ENCODE data around the gene HERC5.

The HERC5 gene

DNA sequence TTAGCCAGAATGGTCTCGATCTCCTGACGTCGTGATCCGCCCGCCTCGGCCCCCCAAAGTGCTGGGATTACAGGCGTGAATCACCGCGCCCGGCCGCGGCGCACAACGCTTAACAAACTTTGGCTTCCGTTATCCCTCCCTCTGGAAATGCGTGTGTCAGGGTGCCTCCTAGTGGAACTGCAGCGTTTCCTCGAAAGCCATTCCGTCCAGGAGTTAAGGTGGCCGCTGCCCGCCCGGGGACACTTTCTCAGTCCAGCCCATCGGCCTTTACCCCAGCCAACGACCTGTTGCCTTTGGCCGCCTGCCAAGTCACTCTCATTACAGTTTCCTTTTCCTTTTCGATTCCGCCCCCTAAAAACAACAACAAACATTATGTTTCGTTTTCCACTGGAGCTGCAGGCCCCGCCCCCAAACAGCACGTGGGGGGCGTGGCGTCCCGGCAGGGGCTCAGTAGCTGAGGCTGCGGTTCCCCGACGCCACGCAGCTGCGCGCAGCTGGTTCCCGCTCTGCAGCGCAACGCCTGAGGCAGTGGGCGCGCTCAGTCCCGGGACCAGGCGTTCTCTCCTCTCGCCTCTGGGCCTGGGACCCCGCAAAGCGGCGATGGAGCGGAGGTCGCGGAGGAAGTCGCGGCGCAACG, at the start of gene HERC5:
Gene HERC5, plus strand, starts transcription at position 450 of the 637 bp plus-strand sequence. Its CDS starts 151 bp downstream, at position 601.
- H3K4me1 ChIP-seq, result peaks cover 25% of the 10 kb centered on the region
- no peaks in the 10 kb centered on the region for H3K36me3 ChIP-seq
- TF ChIP-seq Cebpa-rat (IDR thresholded peaks at IDR 0.05), result 0 out of 2 replicates have a peak, but pooled peaks have one; percentile 6
- H3K9me3 ChIP-seq, result peaks cover 13% of the 10 kb centered on the region; the same call in 1 of the 2 replicates
- H3K27ac ChIP-seq, result peak within 1 kb of the TSS; percentile 81
- H3K4me2 ChIP-seq, result peak within 1 kb of the TSS; percentile 90
- peak within 1 kb of the TSS; percentile 79 for H3K4me3 ChIP-seq
- H4K20me1 ChIP-seq, result no peaks in the 10 kb centered on the region
- H3K9ac ChIP-seq, result peak within 1 kb of the TSS; percentile 78
- peaks cover 22% of the 10 kb centered on the region for H3K27me3 ChIP-seq

GRCh38 chr4:88409206-88409605, 47.7 kb upstream of the HERC5 start:
- H3K27ac ChIP-seq, result no peak overlapping the region

GRCh38 chr4:88409789-88410188, 47.1 kb upstream of the HERC5 start:
- H3K4me3 ChIP-seq, result no peak overlapping the region
- H3K36me3 ChIP-seq, result no peaks in the 10 kb centered on the region
- H3K27me3 ChIP-seq, result no peaks in the 10 kb centered on the region
- no peak overlapping the region for H3K4me2 ChIP-seq
- no peak for TF ChIP-seq Cebpa-rat (IDR thresholded peaks at IDR 0.05)
- no peaks in the 10 kb centered on the region for H3K9me3 ChIP-seq
- H3K9ac ChIP-seq, result no peak overlapping the region
- no peak overlapping the region for H3K27ac ChIP-seq
- H3K4me1 ChIP-seq, result no peaks in the 10 kb centered on the region
- H4K20me1 ChIP-seq, result no peaks in the 10 kb centered on the region

More at GRCh38 chr4:88409206-88409605, 47.7 kb upstream of the HERC5 start:
- Histone ChIP-seq H3K4me3 (no peak overlapping the region), H4K20me1 (no peaks in the 10 kb centered on the region), H3K9ac (no peak overlapping the region), H3K9me3 (no peaks in the 10 kb centered on the region), H3K4me1 (no peaks in the 10 kb centered on the region), H3K4me2 (no peak overlapping the region), H3K36me3 (no peaks in the 10 kb centered on the region), H3K27me3 (no peaks in the 10 kb centered on the region)
- TF ChIP-seq Cebpa-rat (IDR thresholded peaks at IDR 0.05), result no peak

DNA sequence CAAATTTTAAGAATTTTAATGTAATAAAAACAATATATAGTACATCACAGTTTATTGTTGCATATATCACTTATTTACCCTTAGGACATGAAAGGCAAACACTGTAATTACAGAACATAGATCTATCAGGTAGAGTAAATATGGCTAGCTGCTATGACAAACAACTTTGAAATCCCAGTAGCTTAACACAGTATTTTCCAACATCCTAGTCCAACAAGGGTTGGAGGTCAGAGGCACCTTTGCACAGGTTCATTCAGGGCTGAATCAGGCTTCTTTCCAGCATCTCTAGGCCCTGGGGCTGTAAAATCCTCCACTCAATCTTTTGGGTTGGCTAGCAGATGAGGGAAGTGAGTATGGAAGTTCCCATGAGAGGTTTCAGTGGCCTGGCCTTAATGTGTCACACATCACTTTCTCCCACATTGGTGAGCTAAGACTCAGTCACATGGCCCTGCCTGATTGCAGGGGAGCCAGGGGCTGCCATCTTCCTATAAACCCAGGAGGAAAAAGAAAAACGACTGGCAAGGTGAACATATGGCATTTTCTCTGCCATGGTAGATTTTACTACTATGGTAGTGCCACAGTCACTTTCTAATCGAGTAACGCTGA, 45.3 kb upstream of the HERC5 start:
- Histone ChIP-seq H4K20me1 (no peaks in the 10 kb centered on the region), H3K27me3 (no peaks in the 10 kb centered on the region), H3K4me3 (no peak overlapping the region), H3K36me3 (no peaks in the 10 kb centered on the region), H3K9ac (no peak overlapping the region), H3K4me1 (no peaks in the 10 kb centered on the region), H3K27ac (no peak overlapping the region), H3K9me3 (no peaks in the 10 kb centered on the region), H3K4me2 (no peak overlapping the region)
- no peak for TF ChIP-seq Cebpa-rat (IDR thresholded peaks at IDR 0.05)

DNA sequence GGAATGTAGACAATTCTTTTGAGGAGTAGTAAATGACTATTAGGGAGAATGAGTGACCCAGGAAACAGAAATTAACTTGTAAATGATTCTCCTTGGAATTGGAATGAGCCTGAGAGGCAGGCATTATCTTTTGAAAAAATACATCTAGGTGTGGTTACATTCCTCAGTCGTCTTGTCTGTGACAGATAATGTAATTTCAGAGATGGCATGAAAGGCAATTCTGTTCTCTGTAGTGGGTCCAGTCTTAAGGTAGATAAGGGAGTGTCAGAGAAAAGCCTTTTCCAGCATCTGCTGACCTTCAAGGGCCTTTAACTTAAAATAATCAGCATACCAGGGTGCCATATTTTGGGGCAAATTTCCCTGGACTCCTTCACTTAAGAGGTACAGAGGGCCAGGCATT, 43.1 kb upstream of the HERC5 start:
- H3K4me1 ChIP-seq, result no peaks in the 10 kb centered on the region
- H4K20me1 ChIP-seq, result no peaks in the 10 kb centered on the region
- no peak overlapping the region for H3K9ac ChIP-seq
- no peaks in the 10 kb centered on the region for H3K9me3 ChIP-seq
- H3K4me3 ChIP-seq, result no peak overlapping the region
- H3K27ac ChIP-seq, result no peak overlapping the region
- H3K4me2 ChIP-seq, result no peak overlapping the region
- no peak for TF ChIP-seq Cebpa-rat (IDR thresholded peaks at IDR 0.05)
- H3K36me3 ChIP-seq, result no peaks in the 10 kb centered on the region
- no peaks in the 10 kb centered on the region for H3K27me3 ChIP-seq

- Histone ChIP-seq H3K4me1 (no peaks in the 10 kb centered on the region), H4K20me1 (no peaks in the 10 kb centered on the region), H3K27ac (no peak overlapping the region), H3K4me2 (no peak overlapping the region), H3K9ac (no peak overlapping the region), H3K36me3 (no peaks in the 10 kb centered on the region), H3K9me3 (no peaks in the 10 kb centered on the region), H3K27me3 (no peaks in the 10 kb centered on the region), H3K4me3 (no peak overlapping the region)
- no peak for TF ChIP-seq Cebpa-rat (IDR thresholded peaks at IDR 0.05)
Measured at GRCh38 chr4:88414755-88415154, 42.2 kb upstream of the HERC5 start.

DNA sequence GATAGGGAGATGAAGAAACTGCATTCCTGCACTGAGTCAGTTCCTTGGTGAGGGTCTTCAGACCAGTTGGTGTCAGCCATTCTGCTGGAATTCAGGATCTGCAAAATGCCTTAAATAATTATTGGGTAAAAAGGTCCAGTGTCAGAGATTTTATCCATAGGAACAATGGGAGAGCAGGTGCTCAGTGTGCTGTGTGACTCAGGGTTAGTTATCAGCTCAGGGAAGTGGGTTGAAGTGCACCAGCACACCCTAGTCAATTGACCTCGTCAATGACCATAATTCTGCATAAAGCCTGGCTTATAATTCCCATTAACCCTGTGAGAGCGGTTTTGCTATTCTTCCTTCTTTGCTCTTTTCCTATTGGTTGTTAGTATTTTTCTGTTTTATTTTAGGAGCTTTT, 40.9 kb upstream of the HERC5 start:
- Histone ChIP-seq H3K27ac (no peak overlapping the region), H3K4me3 (no peak overlapping the region), H3K9ac (no peak overlapping the region), H3K4me2 (no peak overlapping the region), H3K36me3 (no peaks in the 10 kb centered on the region), H3K4me1 (no peaks in the 10 kb centered on the region), H3K27me3 (no peaks in the 10 kb centered on the region), H3K9me3 (no peaks in the 10 kb centered on the region), H4K20me1 (no peaks in the 10 kb centered on the region)
- TF ChIP-seq Cebpa-rat (IDR thresholded peaks at IDR 0.05), result no peak

GRCh38 chr4:88418411-88418810, 38.5 kb upstream of the HERC5 start:
- Histone ChIP-seq H4K20me1 (no peaks in the 10 kb centered on the region), H3K9ac (no peak overlapping the region), H3K4me2 (no peak overlapping the region), H3K4me1 (no peaks in the 10 kb centered on the region), H3K27me3 (no peaks in the 10 kb centered on the region), H3K27ac (no peak overlapping the region), H3K9me3 (no peaks in the 10 kb centered on the region), H3K4me3 (no peak overlapping the region), H3K36me3 (no peaks in the 10 kb centered on the region)
- TF ChIP-seq Cebpa-rat (IDR thresholded peaks at IDR 0.05), result no peak

GRCh38 chr4:88419874-88420273, 37.0 kb upstream of the HERC5 start:
- TF ChIP-seq Cebpa-rat (IDR thresholded peaks at IDR 0.05), result no peak
- no peaks in the 10 kb centered on the region for H3K4me1 ChIP-seq
- H3K9me3 ChIP-seq, result no peaks in the 10 kb centered on the region
- H3K27me3 ChIP-seq, result no peaks in the 10 kb centered on the region
- H3K4me2 ChIP-seq, result no peak overlapping the region
- no peak overlapping the region for H3K27ac ChIP-seq
- no peaks in the 10 kb centered on the region for H3K36me3 ChIP-seq
- no peak overlapping the region for H3K4me3 ChIP-seq
- no peaks in the 10 kb centered on the region for H4K20me1 ChIP-seq
- H3K9ac ChIP-seq, result no peak overlapping the region

- Histone ChIP-seq H3K9ac (no peak overlapping the region), H3K4me1 (no peaks in the 10 kb centered on the region), H3K9me3 (no peaks in the 10 kb centered on the region), H3K36me3 (no peaks in the 10 kb centered on the region), H3K4me2 (no peak overlapping the region), H3K27me3 (no peaks in the 10 kb centered on the region), H3K4me3 (no peak overlapping the region), H3K27ac (no peak overlapping the region), H4K20me1 (no peaks in the 10 kb centered on the region)
- TF ChIP-seq Cebpa-rat (IDR thresholded peaks at IDR 0.05), result no peak
Measured at GRCh38 chr4:88420844-88421243, 36.1 kb upstream of the HERC5 start.
